WTC11 (cell line): ENCODE data around the gene ZNF414.

Experiments used
- CDX4 ChIP-seq: fragments of 250-450 bp; sonication (Bioruptor Pico); IDR thresholded peaks from 2 replicates; pipeline ENCODE4 v1.9.0; 2021; ENCODE audit warnings: moderate library complexity, mild to moderate bottlenecking, inconsistent platforms, borderline replicate concordance
- CTCF ChIP-seq: fragments of 200-600 bp; IDR thresholded peaks from 2 replicates; pipeline ENCODE4 v1.8.0; 2022; ENCODE audit warnings: antibody characterized with exemption
- IRF2 ChIP-seq: sonication (generic); formaldehyde crosslinking; IDR thresholded peaks from 2 replicates; pipeline ENCODE4 v1.8.0; 2022; ENCODE audit warnings: low read depth, missing genetic modification reagents, borderline replicate concordance
- NR3C1 ChIP-seq: sonication (generic); formaldehyde crosslinking; conservative IDR thresholded peaks from 2 replicates; pipeline ENCODE4 v1.8.1; 2023; ENCODE audit warnings: low read depth, mild to moderate bottlenecking, missing genetic modification reagents
- SMAD3 ChIP-seq: sonication (generic); formaldehyde crosslinking; IDR thresholded peaks from 2 replicates; pipeline ENCODE4 v1.8.0; 2022; ENCODE audit warnings: missing genetic modification reagents, mild to moderate bottlenecking, borderline replicate concordance
- USF2 ChIP-seq: sonication (generic); formaldehyde crosslinking; IDR thresholded peaks from 2 replicates; pipeline ENCODE4 v1.8.1; 2023; ENCODE audit warnings: mild to moderate bottlenecking, missing genetic modification reagents, moderate library complexity
- ZSCAN18 ChIP-seq: fragments of 250-450 bp; sonication (Bioruptor Pico); IDR thresholded peaks from 2 replicates; pipeline ENCODE4 v2.1.2; 2022; ENCODE audit warnings: mild to moderate bottlenecking, moderate library complexity

GRCh38 chr19:8506402-8506957, 7.5 kb downstream of the ZNF414 start:
- TF ChIP-seq IRF2 (CRISPR knock-in tag) (no peak), CTCF (no peak; the same call in 1 of the 2 replicates), NR3C1 (CRISPR knock-in tag) (no peak), ZSCAN18 (CRISPR knock-in tag) (no peak), SMAD3 (CRISPR knock-in tag) (no peak), CDX4 (CRISPR knock-in tag) (no peak), USF2 (CRISPR knock-in tag) (no peak)
